ENCODE measurements around the gene S100B. TPM values are rescaled to one million over a fixed set of nuclear protein-coding genes. Genes with fewer than 3 reads are reported as not detected.

The S100B gene
- total RNA-seq, 1 donor, result 1.4 TPM

DNA sequence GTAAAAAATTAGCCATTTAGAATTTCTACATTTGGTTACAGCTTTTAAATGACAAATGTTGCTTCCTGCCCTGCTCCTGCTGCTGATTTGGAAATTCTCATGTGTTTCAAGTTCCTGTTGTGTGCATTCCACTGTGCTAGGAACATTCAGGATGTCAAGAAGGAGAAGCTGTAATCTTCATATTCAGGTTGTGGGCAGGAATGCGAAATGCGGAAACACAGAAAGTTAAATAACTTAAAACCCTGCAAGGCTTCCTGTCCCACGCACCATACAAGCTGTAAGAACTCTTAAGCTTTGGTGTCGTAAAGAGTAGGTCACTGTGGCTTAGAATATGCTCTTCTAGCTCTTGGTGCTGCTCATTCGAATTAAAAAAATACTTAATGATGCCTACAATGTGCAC, 52.6 kb downstream of the S100B start:
- no peak overlapping the region for H3K4me3 ChIP-seq (ENCODE audit: insufficient read depth, low read length)
- H3K27ac ChIP-seq (ENCODE audit: low read depth, low read length), result no peak overlapping the region
- TF ChIP-seq, protein P1, sequence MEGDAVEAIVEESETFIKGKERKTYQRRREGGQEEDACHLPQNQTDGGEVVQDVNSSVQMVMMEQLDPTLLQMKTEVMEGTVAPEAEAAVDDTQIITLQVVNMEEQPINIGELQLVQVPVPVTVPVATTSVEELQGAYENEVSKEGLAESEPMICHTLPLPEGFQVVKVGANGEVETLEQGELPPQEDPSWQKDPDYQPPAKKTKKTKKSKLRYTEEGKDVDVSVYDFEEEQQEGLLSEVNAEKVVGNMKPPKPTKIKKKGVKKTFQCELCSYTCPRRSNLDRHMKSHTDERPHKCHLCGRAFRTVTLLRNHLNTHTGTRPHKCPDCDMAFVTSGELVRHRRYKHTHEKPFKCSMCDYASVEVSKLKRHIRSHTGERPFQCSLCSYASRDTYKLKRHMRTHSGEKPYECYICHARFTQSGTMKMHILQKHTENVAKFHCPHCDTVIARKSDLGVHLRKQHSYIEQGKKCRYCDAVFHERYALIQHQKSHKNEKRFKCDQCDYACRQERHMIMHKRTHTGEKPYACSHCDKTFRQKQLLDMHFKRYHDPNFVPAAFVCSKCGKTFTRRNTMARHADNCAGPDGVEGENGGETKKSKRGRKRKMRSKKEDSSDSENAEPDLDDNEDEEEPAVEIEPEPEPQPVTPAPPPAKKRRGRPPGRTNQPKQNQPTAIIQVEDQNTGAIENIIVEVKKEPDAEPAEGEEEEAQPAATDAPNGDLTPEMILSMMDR (IDR thresholded peaks at IDR 0.05; ENCODE audit: extremely low read depth, low read depth, low read length), result no peak
- H4K20me1 ChIP-seq (ENCODE audit: insufficient read depth, low read length), result no peaks in the 10 kb centered on the region
- H3K27me3 ChIP-seq (ENCODE audit: insufficient read depth, low read length), result no peaks in the 10 kb centered on the region
- no peaks in the 10 kb centered on the region for H3K4me1 ChIP-seq (ENCODE audit: insufficient read depth, low read length)
- H3K36me3 ChIP-seq (ENCODE audit: insufficient read depth, low read length), result peaks cover 79% of the 10 kb centered on the region
- H3K9me3 ChIP-seq (ENCODE audit: low read depth, low read length), result no peaks in the 10 kb centered on the region
- DNase-seq (ENCODE audit: insufficient read length, low spot score, missing footprints), result peak; percentile 17
- H2AFZ ChIP-seq (ENCODE audit: low read length), result no peak overlapping the region
- H3K79me2 ChIP-seq (ENCODE audit: insufficient read depth, low read length), result no peaks in the 10 kb centered on the region
- no peak overlapping the region for H3K4me2 ChIP-seq (ENCODE audit: insufficient read depth, low read length)

DNA sequence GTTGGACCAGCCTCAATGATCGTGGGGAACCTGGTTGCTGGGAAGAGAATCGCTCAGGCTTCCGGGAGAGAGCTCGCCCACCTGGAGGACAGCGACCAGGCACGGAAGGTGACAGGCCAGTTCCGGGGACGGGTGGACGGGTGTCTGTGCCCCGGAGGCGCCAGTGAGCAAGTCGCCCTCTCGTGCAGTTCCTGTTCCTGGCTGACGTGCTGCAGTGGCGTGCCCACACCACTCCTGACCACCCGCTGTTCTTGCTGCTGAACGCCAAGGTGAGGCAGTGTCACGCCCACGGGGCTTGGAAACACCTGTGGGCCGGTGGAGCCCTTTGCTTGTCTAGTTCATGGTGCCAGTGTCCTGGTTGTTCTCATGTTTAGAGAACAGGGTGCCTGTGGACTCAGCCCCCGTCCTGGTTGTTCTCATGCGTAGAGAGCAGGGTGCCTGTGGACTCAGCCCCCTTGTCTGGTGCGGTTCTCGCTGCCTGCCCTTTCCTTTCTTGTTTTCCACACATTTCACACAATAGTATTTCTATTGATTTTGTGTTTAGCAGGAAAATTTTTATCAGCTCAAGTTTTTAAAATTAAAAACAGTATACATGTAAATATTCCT, 53.1 kb downstream of the S100B start:
- H3K36me3 ChIP-seq (ENCODE audit: insufficient read depth, low read length), result peaks cover 78% of the 10 kb centered on the region
- TF ChIP-seq, protein P1 (IDR thresholded peaks at IDR 0.05; ENCODE audit: extremely low read depth, low read depth, low read length), result no peak

DNA sequence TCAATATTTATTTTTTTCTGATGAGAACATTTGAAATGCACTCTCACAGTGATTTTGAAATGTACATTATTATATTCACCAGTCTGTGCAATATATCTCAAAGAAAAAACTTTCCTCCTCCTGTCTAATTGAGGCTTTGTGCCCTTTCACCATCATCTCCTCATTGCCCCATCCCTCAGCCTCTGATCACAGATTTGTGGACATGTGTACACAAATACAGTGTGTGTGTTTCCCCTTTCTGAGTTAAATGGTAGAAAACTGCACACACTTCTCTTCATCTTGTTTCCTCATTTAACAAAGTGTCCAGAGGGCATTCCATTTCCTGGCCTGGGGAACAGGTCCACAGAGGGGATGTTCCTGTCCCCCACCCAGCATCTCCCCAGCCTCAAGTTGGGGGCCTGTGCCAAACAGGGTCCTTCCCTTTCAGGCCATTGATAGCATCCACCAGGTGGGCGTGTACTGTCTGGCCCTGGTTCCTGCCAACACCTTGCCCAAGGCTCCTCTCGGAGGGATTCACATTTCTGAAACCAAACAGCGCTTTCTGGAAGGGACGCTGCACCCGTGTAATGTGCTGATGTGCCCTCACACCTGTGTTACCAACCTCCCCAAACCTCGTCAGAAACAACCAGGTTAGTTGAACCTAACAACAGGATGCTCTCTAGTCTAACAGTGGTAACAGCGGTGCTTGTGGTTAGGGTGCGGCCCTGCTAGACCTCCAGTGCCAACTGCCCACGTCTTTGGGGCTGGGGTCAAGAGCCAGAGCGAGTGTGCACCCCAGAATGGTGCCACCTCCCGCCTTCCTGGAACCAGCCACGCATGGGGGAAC, 54.6 kb downstream of the S100B start:
- Histone ChIP-seq H3K4me2 (ENCODE audit: insufficient read depth, low read length) (no peak overlapping the region), H3K36me3 (ENCODE audit: insufficient read depth, low read length) (peaks cover 81% of the 10 kb centered on the region), H3K79me2 (ENCODE audit: insufficient read depth, low read length) (no peaks in the 10 kb centered on the region)

More for the DNA sequence above, 53.1 kb downstream of the S100B start:
- Histone ChIP-seq H3K4me1 (ENCODE audit: insufficient read depth, low read length) (no peaks in the 10 kb centered on the region), H3K9me3 (ENCODE audit: low read depth, low read length) (no peaks in the 10 kb centered on the region), H3K27ac (ENCODE audit: low read depth, low read length) (no peak overlapping the region), H3K4me2 (ENCODE audit: insufficient read depth, low read length) (no peak overlapping the region), H3K4me3 (ENCODE audit: insufficient read depth, low read length) (no peak overlapping the region), H2AFZ (ENCODE audit: low read length) (no peak overlapping the region), H4K20me1 (ENCODE audit: insufficient read depth, low read length) (no peaks in the 10 kb centered on the region), H3K79me2 (ENCODE audit: insufficient read depth, low read length) (no peaks in the 10 kb centered on the region), H3K27me3 (ENCODE audit: insufficient read depth, low read length) (no peaks in the 10 kb centered on the region)
- peak; percentile 44 for DNase-seq (ENCODE audit: insufficient read length, low spot score, missing footprints)

More for the DNA sequence above, 54.6 kb downstream of the S100B start:
- H3K9me3 ChIP-seq (ENCODE audit: low read depth, low read length), result no peaks in the 10 kb centered on the region
- peak; percentile 63 for DNase-seq (ENCODE audit: insufficient read length, low spot score, missing footprints)
- no peaks in the 10 kb centered on the region for H3K27me3 ChIP-seq (ENCODE audit: insufficient read depth, low read length)
- no peak overlapping the region for H3K4me3 ChIP-seq (ENCODE audit: insufficient read depth, low read length)
- TF ChIP-seq, protein P1 (IDR thresholded peaks at IDR 0.05; ENCODE audit: extremely low read depth, low read depth, low read length), result no peak
- no peak overlapping the region for H2AFZ ChIP-seq (ENCODE audit: low read length)
- H4K20me1 ChIP-seq (ENCODE audit: insufficient read depth, low read length), result no peaks in the 10 kb centered on the region
- H3K4me1 ChIP-seq (ENCODE audit: insufficient read depth, low read length), result no peaks in the 10 kb centered on the region
- no peak overlapping the region for H3K27ac ChIP-seq (ENCODE audit: low read depth, low read length)

Measured in osteoblast (primary cell).